Motor neuron (in vitro differentiated cells): Measurements from ENCODE around the gene SUPT4H1. TPM values are rescaled to one million over a fixed set of nuclear protein-coding genes. Genes with fewer than 3 reads are reported as not detected.
"Not testable (repeated sequence)": the region's sequence is repeated elsewhere in the genome, so short reads cannot be mapped to it uniquely, and the experiment has no call there.

Experiments
- ATAC-seq, 8 experiments: fragments of 200-7000 bp; cut with Tn5 transposase; replicated peaks in 6 of 8; 2 replicates each; pipeline ENCODE4 v1.8.0; 2021; ENCODE audit warnings: mild to moderate bottlenecking in 8 of 8, moderate library complexity in 8 of 8
- H3K27ac ChIP-seq, 2 donors: fragments of 250-450 bp; sonication (Bioruptor Pico); 2 replicates each; pipeline ENCODE4 v1.9.0; 2021; ENCODE audit warnings: antibody characterized with exemption in 2 of 2, mild to moderate bottlenecking in 2 of 2, moderate library complexity in 1 of 2
- H3K4me1 ChIP-seq, 2 donors: fragments of 250-450 bp; sonication (Bioruptor Pico); replicated peaks in 1 of 2; 2 replicates each; pipeline ENCODE4 v1.6.1; 2021; ENCODE audit warnings: antibody characterized with exemption in 2 of 2, mild to moderate bottlenecking in 2 of 2, moderate library complexity in 1 of 2
- H3K4me3 ChIP-seq, 5 donors: fragments of 250-450 bp; sonication (Bioruptor Pico); 2 replicates each; pipeline ENCODE4 v1.9.0; 2021; ENCODE audit warnings: antibody characterized with exemption in 5 of 5, mild to moderate bottlenecking in 5 of 5, moderate library complexity in 4 of 5
- WGBS, 10 experiments: fragments of 450-650 bp; shearing (Covaris generic); methylation state at CpG; one replicate each; pipeline ENCODE4 v1.0.0; 2022; 5-methylcytosine and 5-hydroxymethylcytosine counted together
- in situ Hi-C, 9 experiments: fragments of 400-800 bp; cut with MboI; loops; one replicate each; pipeline ENCODE4 v1.15.0; 2021; ENCODE audit warnings: low sequenced_read_pairs in 9 of 9, low pct_unique_long_range_greater_than_20kb in 2 of 9; ENCODE audit not compliant: unreplicated experiment in 9 of 9
- total RNA-seq, 8 experiments: library from RNA; unstranded; fragments of 300-600 nt; gene quantifications; 2 replicates each; pipeline versions ENCODE4 v1.2.3 to v1.2.4, GENCODE V29; 2022

SUPT4H1 gene
- total RNA-seq, result 10 to 100 TPM; 47.7 to 87.5 (median 62.3) TPM

DNA sequence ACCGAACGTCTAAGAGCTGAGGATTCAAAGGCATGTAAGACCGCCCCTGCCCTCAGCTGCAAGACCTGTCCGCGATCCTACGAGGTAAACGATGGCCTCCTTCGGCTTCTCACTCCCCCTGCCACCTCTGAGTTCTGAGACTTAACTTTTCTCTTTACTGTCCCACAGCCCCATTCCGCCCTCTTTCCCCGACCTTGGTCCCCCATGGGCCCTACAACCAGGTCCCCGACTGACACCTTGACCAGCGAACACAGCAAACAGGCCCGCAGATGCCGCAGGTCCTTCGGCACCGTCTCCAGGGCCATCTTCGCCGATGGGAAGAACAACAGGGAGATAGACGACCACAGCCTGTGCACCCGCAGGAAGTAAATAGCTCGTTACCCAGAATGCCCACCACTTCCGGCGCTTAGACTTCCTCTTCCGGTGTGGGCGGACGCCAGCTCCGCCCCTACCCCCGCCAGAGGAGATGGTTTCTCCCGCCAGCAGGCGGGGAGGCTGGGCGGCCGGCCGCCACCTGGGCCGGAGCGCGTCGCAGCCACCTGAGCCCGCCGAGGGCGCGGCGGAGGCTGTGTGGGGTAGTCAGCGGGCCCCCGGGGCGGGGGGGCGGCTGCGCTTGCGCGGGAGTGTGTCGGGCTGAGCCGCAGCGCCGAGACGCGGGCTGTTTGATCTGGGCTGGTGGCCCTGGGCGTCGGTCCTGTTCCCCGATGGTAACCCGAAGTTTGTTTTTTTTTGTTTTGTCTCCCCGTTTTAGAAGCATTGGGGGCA is at the start of gene SUPT4H1:
Gene SUPT4H1, minus strand, starts transcription at position 371 of the 765 bp plus-strand sequence. Its CDS starts 66 bp downstream, at position 305.
- in situ Hi-C loops, result no loop called here
- peak within 1 kb of the TSS; percentile 68 to 90 for H3K27ac ChIP-seq
- ATAC-seq, result peak; percentile 97 to 99 (median 97)
- H3K4me1 ChIP-seq, result peaks cover 4 to 9% of the 10 kb centered on the region in 2 donors
- 0% methylated on average over 5 to 12 of the region's 60 CpGs; no CpG with 5 or more reads in 6 of the 10 experiments for WGBS, 10 experiments
- peak within 1 kb of the TSS; percentile 67 to 96 (median 83) for H3K4me3 ChIP-seq

DNA sequence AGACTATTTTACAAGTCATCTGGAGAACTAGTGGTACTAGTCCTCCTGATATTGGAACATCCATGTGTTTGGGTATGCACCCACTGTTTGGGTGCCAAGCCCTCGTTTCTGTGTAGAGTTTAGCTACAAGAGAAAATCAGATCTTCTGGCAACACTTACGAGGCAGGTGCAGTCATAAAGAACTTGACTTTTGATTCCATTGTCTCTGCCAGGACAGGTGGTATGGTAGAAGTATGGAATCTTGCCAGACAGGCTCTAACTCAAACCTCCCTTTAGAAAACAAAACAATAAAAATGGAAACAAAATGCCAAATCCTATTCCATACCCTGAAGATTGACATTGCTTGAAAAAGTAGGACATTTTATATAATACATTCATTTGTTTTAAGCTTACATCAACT is 49.3 kb upstream of the SUPT4H1 start:
- in situ Hi-C loops, result no loop called here
- Histone ChIP-seq H3K4me3 (no peak overlapping the region), H3K4me1 (no peaks in the 10 kb centered on the region), H3K27ac (no peak overlapping the region)
- no peak for ATAC-seq
- 0 to 100% (median 60%) methylated on average over 1 to 2 of the region's 2 CpGs; no CpG with 5 or more reads in 1 of the 10 experiments for WGBS, 10 experiments

GRCh38 chr17:58400826-58401225 is 48.8 kb upstream of the SUPT4H1 start:
- Histone ChIP-seq H3K27ac (no peak overlapping the region), H3K4me1 (no peaks in the 10 kb centered on the region), H3K4me3 (no peak overlapping the region)
- in situ Hi-C loops, result no loop called here
- ATAC-seq, result no peak

DNA sequence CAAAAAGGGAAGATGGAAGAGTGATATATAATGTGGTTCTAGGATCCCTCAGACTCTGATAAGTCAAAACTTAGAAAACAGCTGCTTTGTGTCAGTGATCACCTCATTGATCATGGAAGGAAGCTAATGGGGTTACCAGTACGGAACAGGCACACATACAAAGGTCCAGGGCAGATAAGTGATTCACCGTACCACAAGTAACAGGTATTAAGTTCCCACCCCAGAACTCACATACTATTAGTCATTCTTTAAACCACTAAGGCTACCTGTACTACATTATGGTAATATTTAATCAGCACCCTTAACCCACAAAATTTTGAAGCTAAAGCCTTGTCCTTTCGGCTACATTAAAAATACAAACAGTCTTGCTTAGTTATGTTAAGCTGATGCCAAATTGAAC is 48.0 kb upstream of the SUPT4H1 start:
- H3K27ac ChIP-seq, result no peak overlapping the region
- ATAC-seq, result no peak
- 0 to 100% (median 84%) methylated on average over 1 to 3 of the region's 3 CpGs for WGBS, 10 experiments
- no peaks in the 10 kb centered on the region for H3K4me1 ChIP-seq
- no peak overlapping the region for H3K4me3 ChIP-seq
- in situ Hi-C loops, result no loop called here

DNA sequence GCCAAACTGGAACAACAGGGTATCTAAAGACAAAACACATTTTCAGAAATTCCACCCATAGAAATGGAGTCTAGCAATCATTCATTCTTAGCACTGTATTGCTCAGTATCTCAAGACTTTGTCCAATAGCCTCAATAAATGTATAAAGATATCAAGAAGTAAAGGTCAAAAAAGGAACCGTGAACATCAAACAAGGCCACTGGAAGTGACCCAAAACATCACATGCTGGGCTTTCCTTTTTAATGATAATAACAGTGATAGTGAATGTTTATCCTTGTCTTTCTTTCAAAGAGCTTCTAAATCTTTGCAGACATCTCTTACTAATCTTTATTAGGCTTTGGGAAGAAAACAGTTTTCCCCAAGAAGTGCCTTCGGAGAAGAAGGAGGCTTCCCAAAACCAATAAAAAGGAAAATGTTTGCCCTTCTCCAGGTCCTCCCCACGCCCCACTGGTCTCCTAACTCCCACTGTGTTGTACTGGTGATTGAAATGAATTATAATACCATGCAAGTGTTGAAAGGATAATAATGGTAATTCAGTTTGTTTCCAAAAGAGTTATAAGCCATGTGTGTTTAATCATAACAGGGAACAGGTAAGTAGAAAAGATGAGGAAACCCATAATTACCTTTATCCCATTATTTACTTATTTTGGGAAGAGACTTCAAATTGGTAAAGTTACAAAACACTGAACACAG is 46.7 kb upstream of the SUPT4H1 start:
- ATAC-seq, result no peak
- H3K27ac ChIP-seq, result no peak overlapping the region
- H3K4me3 ChIP-seq, result no peak overlapping the region
- WGBS, 10 experiments, result 0 to 37% (median 11%) methylated on average over 1 to 3 of the region's 3 CpGs; no CpG with 5 or more reads in 2 of the 10 experiments
- in situ Hi-C loops, result no loop called here
- H3K4me1 ChIP-seq, result no peaks in the 10 kb centered on the region

DNA sequence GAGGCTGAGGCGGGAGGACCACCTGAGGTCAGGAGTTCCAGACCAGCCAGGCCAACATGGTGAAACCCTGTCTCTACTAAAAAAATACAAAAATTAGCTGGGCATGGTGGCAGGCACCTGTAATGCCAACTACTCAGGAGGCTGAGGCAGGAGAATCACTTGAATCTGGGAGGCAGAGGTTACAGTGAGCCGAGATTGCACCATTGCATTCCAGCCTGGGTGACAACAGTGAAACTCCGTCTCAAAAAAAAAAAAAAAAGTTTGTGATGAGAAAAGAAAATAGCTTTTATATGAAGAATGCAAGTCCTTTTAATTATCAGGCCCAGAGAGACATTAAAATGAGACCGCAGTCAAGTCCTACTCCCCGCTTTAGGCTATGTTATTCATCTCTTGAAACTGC is 45.4 kb upstream of the SUPT4H1 start:
- ATAC-seq, H3K27ac ChIP-seq, in situ Hi-C loops, H3K4me3 ChIP-seq, H3K4me1 ChIP-seq: not testable (repeated sequence)
- 42 to 100% (median 83%) methylated on average over 2 to 5 of the region's 5 CpGs for WGBS, 10 experiments

GRCh38 chr17:58396173-58396572 is 44.2 kb upstream of the SUPT4H1 start:
- Histone ChIP-seq H3K4me1 (no peaks in the 10 kb centered on the region), H3K4me3 (no peak overlapping the region), H3K27ac (no peak overlapping the region)
- in situ Hi-C loops, result no loop called here
- ATAC-seq, result no peak
- WGBS, 10 experiments, result 0 to 100% (median 68%) methylated on average over 1 to 4 of the region's 4 CpGs

- H3K4me3 ChIP-seq, result no peak overlapping the region
- no peaks in the 10 kb centered on the region for H3K4me1 ChIP-seq
- no peak for ATAC-seq
- 7 to 91% (median 76%) methylated on average over 1 to 3 of the region's 3 CpGs for WGBS, 10 experiments
- in situ Hi-C loops, result no loop called here
- no peak overlapping the region for H3K27ac ChIP-seq
These were observed 42.7 kb upstream of the SUPT4H1 start for GRCh38 chr17:58394534-58395223.

DNA sequence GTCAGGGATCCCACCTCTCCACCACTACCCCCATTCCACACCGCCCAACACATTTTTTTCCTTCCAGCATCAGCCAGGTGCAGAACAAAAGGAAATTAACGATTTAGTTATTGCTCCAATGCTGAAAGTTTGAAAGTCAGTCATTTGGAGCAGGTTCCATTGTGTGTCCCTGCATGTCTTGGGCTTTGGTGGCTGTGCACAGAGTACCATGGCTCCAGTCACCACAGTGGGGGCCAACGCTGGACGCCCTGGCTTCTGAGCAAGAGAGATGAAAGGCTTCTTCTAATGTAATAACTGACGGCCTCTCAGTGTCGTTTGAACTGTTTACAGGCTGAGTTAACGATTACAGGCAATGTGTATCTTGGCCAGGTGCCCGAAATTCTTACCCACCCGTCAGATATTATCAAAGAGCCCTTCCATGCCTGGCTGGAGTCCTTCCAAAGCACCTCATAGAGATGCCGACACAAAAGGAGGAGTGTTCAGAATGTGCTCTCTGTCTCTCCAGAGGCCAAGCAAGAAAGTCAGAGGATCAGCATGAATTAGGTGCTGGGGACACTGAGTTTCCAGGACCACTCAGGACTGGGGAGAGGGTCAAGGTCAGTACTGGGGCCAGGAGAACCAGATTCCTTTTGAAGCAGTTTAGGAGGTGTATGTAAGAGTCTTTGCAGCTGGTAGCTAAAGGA is 39.4 kb upstream of the SUPT4H1 start:
- ATAC-seq, result peak in 3 of 8 experiments; percentile 46 to 95 (median 73)
- Histone ChIP-seq H3K4me1 (no peaks in the 10 kb centered on the region), H3K4me3 (no peak overlapping the region), H3K27ac (no peak overlapping the region)
- in situ Hi-C loops, result no loop called here
- WGBS, 10 experiments, result 0 to 56% (median 31%) methylated on average over 2 to 10 of the region's 10 CpGs; no CpG with 5 or more reads in 4 of the 10 experiments

DNA sequence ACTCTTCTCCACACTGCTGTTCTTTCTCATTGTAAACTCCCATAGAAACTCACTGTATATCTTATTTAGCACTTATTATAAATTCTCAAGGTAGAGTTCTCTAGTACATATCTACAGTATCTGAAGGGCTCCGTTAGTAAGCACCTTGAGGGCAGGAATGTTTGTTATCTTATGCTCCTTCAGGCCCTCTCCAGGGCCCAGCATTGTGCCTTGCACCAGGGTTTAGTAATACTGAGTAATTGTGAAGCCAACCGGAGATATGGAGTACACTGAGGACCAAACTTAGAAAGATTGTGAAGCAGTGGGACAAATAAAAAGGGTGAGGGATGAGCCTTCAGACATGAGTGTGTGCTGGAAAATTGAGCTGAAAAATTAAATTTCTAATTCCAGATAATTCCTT is 38.9 kb upstream of the SUPT4H1 start:
- in situ Hi-C loops, result no loop called here
- H3K4me3 ChIP-seq, result no peak overlapping the region
- no peak for ATAC-seq
- no peaks in the 10 kb centered on the region for H3K4me1 ChIP-seq
- WGBS, 10 experiments, result 0 to 100% (median 69%) methylated on average over 1 to 2 of the region's 2 CpGs; no CpG with 5 or more reads in 4 of the 10 experiments
- H3K27ac ChIP-seq, result no peak overlapping the region

DNA sequence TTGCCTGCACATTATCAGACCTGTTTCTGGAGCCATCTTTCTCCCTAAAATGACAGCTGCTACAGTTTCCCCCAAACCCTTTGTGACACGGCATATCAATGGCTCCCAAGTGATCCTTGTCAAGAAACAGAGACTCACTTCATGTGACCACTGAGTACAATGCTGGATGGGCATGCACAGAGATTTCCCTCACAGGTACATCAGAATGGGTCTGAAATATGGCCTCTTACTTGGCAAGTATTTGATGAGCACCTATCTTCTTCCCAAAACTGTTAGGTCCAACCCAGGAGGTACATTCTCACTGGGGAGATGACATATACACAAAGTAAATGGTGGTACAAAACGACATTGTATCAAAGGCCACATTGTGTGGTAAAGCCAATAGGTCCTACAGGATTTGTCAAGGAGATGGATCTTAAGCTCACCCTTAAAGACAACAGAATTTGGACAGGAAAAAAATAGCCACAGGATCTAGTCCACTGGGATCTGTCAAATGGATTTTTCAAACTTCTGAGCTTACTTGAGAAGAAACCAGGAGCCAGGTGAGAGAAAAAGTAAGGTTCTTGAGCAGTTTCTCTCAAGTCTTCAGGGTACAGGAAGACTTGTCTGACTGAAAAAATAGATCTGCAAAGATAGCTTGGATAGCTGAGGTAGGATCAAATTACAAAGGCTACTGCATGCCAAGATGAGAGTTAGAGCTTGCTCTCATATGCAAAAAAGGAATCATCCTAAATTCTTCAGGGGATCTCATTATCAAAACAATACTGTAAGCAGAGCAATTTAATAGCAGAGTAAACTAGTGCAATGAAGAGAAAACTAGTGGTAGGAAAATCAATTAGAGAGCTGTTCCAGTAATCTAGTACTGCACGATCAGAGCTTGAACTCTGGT is 36.5 kb upstream of the SUPT4H1 start:
- Histone ChIP-seq H3K27ac (no peak overlapping the region), H3K4me1 (no peaks in the 10 kb centered on the region), H3K4me3 (no peak overlapping the region)
- 0 to 73% (median 33%) methylated on average over 1 to 3 of the region's 3 CpGs for WGBS, 10 experiments
- in situ Hi-C loops, result no loop called here
- no peak for ATAC-seq

DNA sequence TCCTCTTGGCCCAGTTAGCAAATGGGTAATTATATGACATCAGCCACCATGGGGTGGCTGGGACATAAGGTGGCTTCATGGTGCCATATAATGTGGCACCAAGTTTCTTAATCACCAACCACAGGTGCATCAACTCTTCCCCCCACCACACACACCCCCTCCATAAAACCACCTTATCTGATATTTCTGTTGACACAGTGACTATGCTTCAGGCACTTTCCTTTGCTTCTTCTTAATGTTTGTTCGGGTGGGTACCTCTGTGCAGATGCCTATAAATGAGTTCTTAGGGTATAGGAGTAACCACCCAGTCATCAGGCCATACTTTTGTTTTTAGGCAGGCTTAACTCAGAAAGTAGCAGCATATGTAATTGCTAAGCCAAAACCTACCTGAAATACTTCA is 35.8 kb upstream of the SUPT4H1 start:
- Histone ChIP-seq H3K27ac (no peak overlapping the region), H3K4me3 (no peak overlapping the region), H3K4me1 (no peaks in the 10 kb centered on the region)
- 0 to 100% (median 25%) methylated on average over 1 of the region's 1 CpG; no CpG with 5 or more reads in 5 of the 10 experiments for WGBS, 10 experiments
- in situ Hi-C loops, result no loop called here
- ATAC-seq, result no peak
